NCI-H1105 (cell line): ENCODE data around the gene HTR7.
A peak's percentile ranks its signal among the peaks of the same experiment; 100 is the strongest.

Experiments
- DNase-seq: peaks from one replicate; lab custom pipeline; 2025; lab: John Stamatoyannopoulos, UW

Gene HTR7

DNA sequence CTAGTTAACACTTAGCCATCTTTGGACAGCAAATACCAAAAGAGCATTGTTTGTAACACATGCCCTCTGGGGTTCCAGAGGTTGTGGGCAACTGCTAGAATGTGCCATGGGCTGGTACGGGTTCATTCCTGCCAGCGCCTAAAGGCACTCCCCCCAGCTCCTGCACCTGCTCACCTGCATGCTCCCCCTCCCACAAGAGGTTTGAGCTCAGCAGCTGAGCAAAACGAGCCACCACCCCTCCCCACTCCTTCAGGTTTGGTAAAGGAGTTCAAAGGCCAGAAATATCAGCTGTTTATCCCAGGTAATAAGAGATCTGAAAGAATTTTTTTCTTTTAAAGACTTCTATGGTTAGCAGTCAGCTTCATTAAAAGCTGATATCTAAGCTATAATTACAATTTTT, 53.5 kb downstream of the HTR7 start:
- DNase-seq: no peak

DNA sequence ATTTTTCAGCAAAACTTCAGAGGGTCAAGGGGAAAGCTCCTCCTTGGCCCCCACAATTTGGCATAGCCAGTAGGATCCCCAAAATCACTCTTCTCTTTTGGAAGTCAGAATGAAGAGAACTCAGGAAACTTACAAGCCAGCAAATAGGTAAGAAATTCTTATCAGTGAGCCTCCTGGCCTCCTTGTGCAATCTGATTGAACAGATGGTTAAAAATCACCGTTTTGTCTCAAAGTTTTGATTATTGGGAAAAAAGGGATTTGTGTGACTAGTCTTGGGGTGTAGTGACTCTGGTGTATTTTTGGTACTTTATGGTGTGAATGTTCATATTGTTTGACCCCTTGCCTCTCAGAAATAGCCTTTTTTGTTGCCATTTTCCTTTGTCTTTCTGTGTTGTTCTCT, 56.2 kb downstream of the HTR7 start:
- no peak for DNase-seq

DNA sequence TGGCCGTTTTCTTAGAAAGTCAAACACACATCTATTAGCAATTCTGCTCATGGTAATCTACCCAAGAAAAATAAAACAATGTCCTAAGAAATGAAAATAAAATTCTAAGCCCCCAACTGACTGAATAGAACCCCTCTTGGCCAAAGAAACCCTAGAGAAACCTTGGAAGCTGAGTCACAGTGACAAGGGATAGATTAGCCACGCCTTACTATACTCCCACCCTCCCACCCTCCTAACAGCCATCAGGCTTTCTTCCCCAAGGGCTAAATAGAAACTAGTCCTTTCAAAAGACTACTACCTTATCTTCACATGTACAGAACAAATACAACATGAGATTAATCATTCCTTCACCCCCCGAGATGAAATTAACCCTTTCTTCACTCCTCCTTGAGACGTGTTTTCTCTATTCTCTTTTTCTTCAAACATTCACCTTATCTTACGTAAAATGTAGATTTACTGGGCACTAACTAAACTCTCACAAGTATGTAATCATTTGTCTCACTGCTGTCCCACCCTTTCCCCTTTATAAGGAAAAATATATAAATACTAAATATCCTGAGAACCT, 57.5 kb downstream of the HTR7 start:
- DNase-seq: no peak

DNA sequence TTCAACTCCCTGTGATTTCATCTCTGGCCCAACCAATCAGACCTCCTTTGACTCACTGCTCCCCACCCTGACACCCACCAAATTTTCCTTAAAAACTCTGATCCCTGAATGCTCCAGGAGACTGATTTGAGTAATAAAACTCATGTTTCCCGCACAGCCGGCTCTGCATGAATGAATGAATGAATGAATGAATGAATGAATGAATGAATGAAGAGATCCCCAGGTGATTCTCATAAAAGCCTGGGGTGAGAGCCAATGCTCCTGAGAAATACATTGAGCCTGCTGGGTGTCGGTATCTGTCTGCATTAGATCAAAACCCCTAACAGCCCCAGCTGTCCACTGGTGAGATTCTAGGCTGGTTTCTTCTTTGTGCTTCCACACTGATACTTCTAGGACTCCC, 58.7 kb downstream of the HTR7 start:
- DNase-seq: no peak

DNA sequence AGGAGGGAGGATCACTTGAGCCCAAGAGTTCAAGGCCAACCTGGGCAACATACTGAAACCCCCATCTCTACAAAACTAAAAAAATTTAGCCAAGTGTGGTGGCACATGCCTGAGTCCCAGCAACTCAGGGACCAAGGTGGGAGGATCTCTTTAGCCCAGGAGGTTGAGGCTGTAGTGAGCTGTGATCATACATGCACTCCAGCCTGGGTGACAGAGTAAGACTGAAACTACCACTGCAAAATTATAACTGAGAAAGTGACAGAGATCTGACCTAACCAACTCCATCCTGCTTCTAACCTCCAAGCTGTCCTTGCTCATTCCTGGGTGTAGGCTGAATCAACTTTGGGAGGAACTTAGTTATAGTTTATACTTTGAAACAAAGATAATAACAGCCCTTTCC, 59.4 kb downstream of the HTR7 start:
- DNase-seq: no peak

DNA sequence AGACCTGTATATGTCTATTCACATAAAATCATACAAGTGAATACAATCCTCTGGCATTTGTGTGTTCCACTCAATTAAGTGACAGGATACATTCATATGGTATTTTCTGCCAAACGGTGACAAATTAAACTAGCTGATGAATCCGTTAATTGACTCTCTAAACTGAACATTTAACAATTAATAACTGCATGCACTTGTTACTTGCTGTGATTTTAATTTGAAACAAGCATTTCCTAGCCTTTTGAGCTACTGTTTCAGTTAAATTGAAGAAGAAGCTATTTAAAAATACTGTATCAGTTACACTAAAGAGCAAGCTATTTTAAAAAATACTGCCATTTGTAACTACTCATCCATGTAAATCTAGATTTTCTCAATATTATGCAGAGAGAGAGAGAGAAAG, 67.4 kb downstream of the HTR7 start:
- DNase-seq: no peak

DNA sequence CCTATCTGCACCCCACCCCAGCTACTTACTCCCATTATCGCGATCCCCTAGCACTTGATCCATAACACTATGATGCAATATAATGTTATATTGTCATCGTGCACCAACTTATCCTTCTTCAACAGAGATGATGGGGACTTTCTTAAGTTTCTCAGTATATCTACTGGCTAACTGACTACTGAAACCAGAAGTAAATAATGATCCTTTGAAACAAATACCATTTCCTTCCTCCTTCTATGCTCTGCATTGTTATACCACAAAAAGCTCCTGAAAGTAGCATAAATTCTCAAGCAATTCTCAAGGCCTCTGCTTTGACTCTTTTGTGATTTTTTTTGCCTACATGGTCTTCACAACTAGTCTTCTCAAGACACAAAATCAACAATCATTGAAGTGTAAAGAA, 68.9 kb downstream of the HTR7 start:
- DNase-seq: no peak

DNA sequence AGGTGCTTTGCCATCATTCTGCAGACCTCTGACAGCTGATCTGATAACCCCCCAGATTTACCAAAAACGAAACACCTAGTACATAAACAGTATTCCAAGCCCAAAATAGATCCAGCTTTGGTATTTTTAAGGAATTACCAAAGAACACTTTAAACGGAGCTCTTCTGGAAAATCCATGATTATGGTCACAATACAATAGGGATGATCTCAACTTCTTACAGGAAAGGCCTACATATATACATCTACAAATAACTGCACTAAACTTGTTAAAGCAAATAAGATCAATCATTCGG, 69.7 kb downstream of the HTR7 start:
- no peak for DNase-seq

DNA sequence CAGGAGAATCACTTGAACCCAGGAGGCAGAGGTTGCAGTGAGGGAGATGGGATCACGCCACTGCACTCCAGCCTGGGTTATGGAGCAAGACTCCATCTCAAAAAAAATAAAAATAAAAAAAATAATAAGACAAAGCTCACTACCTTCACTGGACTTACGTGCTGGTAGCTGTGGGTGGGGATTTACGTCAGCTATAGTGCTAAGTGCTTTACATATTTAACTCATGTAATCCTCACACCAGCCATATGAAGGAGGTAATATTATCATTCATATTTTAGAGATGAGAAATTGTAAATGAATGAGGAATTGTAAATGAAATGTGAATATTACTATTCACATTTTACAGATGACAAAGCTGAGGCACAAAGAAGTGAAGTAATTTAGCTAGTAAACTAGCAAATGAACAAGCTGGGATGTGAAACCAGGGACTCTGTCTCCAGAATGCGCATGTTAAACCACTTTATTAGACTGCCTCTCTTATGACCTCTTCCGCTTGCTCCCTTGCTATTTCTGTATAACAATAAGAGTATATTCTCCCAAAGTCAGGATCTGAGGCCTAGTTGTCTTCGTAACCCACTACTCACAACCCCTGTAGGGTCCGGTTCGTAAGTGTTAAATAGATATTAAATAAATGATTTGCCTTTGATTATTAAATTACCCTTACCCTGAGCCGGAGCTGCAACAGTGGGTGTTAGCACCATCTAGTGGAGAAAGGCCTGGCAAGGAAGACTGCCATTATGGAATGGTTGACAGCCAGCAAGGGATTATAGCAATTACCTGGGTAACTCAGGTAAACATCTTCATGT, 70.2 kb downstream of the HTR7 start:
- peak; percentile 34 for DNase-seq

DNA sequence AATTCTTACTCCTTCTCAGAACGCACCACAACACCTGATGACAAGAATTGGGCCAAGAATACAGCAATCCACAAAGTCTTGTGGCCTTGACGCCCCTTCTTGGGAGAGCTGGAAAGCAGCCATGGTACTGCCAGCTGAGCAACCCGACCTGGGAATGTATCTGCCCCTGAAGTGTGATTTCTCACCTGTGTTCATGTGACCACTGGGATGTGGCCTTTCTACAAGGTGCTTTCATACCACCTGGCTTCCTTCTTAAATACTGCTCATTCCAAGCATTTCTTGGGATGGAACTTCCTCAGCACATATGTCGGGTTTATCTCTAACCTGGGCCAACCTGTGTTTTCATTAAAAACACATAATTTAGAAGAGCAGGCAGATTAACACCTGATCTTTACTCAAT, 72.1 kb downstream of the HTR7 start:
- DNase-seq: no peak

DNA sequence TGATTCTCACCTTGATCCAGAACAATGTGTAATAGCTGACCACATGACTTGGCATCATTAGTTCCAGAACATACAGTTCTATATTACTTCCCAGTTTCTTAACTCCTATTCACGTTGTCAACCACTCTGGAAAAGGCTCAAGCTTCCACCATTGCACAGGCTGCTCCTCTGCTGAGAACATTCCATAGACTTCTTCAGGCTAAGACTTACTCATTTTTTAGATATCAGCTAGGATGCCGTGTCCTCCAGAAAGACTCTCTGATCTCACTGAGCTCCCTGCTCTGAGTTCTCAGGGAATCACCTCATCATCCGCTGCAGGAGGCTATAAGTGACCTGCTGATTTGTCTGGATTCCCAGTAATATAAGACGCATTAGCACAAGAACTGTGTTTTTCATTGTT, 73.1 kb downstream of the HTR7 start:
- no peak for DNase-seq

DNA sequence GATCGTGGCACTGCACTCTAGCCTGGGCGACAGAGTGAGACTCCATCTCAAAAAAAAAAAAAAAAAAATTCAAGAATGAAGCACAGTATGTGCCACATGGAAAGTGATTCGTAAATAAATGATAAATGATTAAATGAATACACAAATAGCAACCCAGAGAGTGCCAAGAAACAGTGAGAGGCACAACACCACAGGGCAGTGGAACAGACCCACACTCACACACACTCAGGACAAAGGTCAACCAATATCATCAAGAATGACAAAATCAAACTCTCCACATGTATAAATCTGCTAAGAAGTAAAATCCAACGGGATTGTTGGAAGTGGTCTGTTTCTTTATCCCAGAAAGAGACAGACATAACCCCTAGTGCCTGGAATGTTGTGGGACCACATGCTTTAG, 77.4 kb downstream of the HTR7 start:
- DNase-seq: no peak

DNA sequence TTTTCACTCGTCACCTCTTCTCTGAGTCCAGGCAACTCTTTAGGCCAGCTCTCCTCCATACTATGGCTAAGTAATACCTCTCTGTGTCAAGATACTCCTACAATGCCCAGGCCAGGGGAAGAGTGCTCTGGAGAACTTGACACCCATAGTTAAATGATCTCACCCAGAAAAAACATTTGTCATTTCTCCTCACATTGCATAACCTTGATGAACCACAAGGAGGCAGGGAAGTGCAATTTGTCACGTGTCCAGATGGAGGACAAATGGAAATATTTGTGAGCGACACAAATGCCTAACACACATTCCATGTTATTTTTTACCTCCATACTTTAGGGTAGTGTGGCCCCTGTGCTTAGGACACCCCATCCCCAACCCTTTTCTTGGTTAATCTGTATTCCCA, 78.3 kb downstream of the HTR7 start:
- DNase-seq: no peak

DNA sequence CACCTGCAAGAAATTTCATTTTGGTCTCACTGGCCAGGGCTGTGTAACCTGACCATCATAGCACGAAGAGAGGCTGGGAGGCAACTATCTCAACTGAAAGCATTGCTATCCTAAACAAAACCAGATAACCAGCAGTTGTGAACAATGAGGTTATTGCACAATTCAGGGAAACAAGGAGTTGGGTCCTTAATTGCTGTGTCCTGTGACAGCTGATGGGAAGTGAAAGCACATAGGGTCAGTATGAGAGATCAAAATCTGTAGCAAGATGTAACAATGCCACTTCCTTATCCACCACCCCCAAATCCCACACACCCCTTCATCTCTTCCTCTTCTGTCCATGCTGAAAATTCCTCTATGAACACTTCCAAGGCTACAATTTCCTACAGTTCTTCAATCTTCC, 80.2 kb downstream of the HTR7 start:
- DNase-seq: no peak

DNA sequence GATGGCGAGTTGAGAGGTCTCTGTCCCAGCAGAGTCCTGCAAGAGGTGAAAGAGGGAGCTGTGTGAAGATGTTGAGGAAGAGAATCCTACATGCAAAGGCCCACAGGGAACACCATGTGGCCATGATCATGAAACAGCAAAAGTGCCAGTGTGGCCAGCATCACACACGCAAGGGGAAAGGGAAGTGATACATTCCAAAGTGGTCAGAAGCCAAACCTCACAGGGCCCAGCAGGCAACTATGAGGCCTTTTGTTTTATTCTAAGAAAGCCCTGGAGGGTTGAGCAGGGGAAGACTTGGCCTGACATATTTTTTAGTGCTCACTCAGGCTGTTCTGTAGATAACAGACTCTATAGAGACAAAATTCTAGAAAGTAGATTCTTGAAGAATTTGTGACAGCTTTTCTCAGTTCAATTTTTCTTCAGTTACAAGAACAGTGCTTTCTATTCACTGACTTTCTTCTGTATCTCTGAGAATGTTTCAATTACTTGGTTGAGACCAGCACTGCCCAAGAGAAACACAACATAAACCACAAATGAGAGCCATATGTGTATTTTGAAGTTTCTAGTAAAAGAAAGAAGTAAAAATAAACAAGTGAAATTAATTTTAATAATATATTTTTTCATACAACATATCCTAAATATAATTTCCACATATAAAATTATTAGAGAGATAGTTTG, 82.3 kb downstream of the HTR7 start:
- DNase-seq: no peak

DNA sequence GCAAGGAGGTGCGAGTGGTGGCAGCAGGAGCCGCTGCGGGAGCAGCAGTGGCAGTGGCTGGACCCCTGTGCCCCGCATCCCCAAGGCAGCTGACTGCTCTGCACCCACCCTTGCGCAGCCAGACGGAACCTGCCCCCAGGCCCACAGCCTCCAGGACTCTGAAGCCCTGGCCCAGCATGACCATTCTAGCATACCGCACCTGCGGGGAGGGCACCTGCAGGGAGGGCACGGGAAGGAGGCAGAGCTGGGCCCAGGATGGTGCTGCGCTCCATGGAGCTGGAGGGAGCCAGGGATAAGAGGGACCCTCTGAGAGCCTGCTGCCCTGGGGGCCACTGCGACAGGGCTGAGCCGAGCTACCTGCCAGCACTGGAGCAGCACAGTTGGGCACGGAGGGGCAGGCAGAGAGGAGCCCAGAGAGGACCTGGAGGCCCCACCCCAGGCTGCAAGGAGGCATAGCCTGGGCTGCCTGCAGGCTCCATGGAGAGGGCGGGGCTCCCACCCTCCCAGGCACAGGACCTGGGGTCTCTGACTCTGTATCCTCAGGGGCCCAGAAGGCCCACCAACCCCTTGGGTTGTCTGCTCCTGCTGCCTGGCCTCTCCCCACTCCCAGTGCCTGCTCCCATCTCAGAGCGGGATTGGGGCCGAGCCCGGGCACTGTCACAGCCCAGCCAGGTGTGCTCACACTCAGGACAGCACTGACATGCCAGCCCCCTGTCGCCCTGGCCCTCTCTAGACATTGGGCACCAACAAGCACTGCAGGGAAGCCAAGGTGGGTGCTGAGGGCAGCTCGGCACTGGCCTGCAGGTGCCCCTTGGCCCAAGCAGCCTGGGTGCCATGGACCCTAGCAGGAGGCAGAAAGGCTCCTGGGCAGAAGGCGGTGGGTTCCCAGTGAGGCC, 87.6 kb downstream of the HTR7 start:
- DNase-seq: no peak

DNA sequence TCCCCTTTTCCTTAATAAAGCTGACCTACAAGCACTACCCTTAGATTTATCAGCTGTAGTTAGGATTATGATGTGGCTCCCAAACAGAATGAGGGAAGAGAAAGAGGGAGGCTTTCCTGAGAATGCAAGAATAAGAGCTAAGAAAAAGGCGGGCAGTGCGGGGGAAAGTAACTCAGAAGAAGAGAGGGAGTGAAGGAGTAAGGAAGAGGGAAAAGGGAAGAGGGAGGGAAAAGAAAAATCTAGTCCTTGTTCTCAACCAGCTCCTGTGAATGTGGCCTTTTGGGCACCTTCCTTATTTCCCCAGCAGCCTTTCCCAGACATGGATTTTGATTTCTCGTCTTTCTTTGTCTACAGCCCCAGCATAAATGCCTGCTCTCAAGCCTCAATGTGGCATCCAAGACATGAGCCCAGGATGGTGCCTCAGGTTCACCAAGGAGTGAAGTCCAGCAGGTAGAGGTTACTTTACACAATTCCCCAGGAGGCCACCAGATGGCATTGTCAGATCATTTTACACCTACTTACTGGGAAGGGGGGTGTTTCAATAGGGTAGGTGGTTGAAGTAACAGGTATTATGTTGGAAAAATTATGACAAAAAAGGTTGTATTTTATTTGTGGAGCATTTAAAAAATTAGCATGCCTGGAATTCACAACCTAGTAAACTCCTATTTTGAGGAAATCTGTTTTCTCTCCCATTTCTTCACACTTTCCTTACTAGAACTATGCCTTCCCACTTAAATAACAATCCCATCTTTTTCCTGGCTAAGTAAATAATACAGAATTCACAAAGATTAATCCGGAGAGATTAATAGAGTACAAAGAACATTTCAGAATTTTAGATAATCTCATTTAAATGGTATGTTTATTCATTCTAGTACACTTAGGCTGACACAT, 106.5 kb downstream of the HTR7 start:
- DNase-seq: no peak

DNA sequence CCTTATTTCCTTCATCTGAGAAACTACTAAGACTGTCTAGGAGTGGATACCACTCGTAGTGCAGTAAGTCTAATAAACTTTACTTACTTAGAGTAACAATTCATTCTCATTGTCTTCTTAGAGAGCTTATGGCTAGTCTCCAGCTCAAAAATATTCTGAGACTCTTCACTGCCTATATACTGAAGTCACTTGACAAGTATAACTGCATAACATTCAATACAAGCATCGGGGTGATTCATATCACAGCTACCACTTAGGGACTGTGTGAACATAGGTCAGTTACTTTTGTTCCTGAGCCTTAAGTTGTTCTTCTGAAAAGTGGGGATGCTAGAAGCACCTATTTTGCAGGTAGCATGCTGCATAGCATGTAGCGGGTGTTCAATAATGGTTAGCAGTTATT, 111.0 kb downstream of the HTR7 start:
- no peak for DNase-seq

DNA sequence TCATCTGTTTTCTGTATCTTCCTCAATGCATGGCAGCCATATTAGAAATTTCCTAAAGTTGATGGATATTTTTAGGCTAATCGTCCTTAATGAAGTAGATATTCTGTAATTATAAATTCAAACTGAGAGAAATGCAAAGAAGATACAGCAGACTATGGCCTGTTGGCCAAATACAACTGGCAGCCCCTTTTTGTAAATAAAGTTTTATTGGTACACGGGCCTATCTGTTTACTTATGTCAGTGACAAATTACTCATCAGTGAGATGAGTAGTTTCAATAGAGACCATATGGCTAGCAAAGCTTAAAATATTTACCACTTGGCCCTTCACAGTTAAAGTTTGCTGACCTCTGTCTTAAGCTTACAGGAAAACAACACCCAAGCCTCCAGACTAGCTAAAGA, 112.3 kb downstream of the HTR7 start:
- no peak for DNase-seq

DNA sequence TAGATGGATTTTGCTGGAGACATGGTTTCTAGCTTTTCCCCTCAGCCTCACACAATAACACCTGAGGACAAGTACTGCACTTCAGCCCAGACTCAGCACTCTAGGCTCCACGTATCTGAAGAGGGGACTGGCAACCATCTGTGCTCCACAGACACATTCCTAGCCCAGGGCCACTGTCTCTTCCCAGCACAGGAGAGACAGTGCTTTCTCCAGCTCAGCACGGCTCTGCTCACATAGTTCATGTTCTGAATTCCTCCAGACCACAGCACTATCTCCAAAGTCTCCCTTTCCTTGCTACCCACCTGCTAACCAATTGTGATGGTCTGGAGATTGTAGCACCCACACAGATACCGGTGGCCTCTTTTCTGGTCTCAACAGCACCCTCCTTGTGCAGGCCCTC, 114.5 kb downstream of the HTR7 start:
- no peak for DNase-seq

DNA sequence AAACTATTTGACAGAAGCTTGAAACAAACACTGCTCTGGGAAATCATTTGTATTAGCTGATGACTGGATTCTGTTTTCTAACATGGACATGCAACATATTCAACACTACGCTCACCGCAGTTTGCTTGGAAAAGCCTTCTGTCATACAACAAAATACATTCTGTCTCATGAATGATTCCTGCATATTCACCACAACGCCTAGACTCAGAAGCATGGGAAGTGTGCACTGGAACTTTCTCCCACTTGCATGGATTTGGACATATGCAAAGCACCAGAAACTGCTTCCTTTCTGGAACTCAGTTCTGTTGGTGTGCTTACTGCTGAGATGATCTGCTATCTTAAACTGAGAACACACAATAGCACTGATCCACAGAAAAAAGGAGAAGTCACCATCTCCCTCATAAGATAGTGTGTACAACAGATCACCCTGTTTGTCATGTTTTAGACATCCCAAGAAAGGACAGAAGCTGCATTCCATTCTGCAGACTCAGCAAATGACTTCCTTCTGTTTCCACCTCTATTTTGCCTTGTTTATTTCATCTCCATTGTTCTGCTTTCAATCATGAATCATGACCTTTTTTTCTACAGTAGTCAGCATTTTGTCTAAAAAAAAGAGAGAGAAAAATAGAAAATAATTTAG, 115.8 kb downstream of the HTR7 start:
- no peak for DNase-seq
